DOHH2 (cell line): ENCODE measurements around the gene GNB1L.

Experiments used
- CTCF ChIP-seq: fragments of 200-600 bp; sonication (generic); IDR thresholded peaks from one replicate; pipeline ENCODE4 v1.5.1; 2014; ENCODE audit warnings: antibody characterized with exemption, mild to moderate bottlenecking, low read depth, low read length; ENCODE audit not compliant: poor library complexity, severe bottlenecking
- EZH2phosphoT487 ChIP-seq: fragments of 200-600 bp; sonication (generic); IDR thresholded peaks from 2 replicates; pipeline ENCODE4 v1.6.1; 2017; ENCODE audit warnings: borderline replicate concordance, mild to moderate bottlenecking, antibody characterized with exemption, low read length, moderate library complexity, mixed read lengths

- TF ChIP-seq CTCF (no peak), EZH2phosphoT487 (no peak)
Measured at GRCh38 chr22:19836512-19836911, 18.2 kb downstream of the GNB1L start.
